Esophagus (tissue), 2 donors: ENCODE data around the gene CFAP97D1. TPM values are rescaled to one million over a fixed set of nuclear protein-coding genes. Genes with fewer than 3 reads are reported as not detected.

ENCODE experiments used
- H3K27ac ChIP-seq, 2 donors: one replicate each; pipeline ENCODE4 v1.5.1; 2013; ENCODE audit warnings: low read depth in 2 of 2, mild to moderate bottlenecking in 2 of 2, inconsistent platforms in 1 of 2, low read length in 1 of 2, moderate library complexity in 1 of 2
- H3K27me3 ChIP-seq, 2 donors: one replicate each; pipeline ENCODE4 v1.6.1; 2013; ENCODE audit warnings: low read length in 2 of 2, control low read depth in 1 of 2, mild to moderate bottlenecking in 1 of 2; ENCODE audit not compliant: insufficient read depth in 2 of 2, control insufficient read depth in 1 of 2
- H3K36me3 ChIP-seq, 2 donors: one replicate each; pipeline ENCODE4 v1.6.1; 2013; ENCODE audit warnings: low read length in 1 of 2; ENCODE audit not compliant: control insufficient read depth in 2 of 2, insufficient read depth in 2 of 2
- H3K4me1 ChIP-seq, 2 donors: one replicate each; pipeline ENCODE4 v1.6.1; 2013; ENCODE audit warnings: low read length in 1 of 2; ENCODE audit not compliant: control insufficient read depth in 2 of 2, insufficient read depth in 2 of 2
- H3K4me3 ChIP-seq, 2 donors: one replicate each; pipeline ENCODE4 v1.5.1; 2013; ENCODE audit warnings: low read length in 2 of 2, mild to moderate bottlenecking in 2 of 2, low read depth in 1 of 2, moderate library complexity in 1 of 2
- H3K9me3 ChIP-seq, 2 donors: one replicate each; pipeline ENCODE4 v1.6.1; 2013; ENCODE audit warnings: mild to moderate bottlenecking in 2 of 2, low read depth in 1 of 2, low read length in 1 of 2, moderate library complexity in 1 of 2; ENCODE audit not compliant: control insufficient read depth in 2 of 2, insufficient read depth in 1 of 2
- WGBS, 2 donors: extraction: QIAGEN DNeasy Blood & Tissue Kit; methylation state at CpG; one replicate each; pipeline ENCODE4 v1.1.7; 2013; 5-methylcytosine and 5-hydroxymethylcytosine counted together
- polyA plus RNA-seq, 2 donors: library from polyadenylated mRNA; stranded (reverse); fragments of 200-250 nt; gene quantifications; one replicate each; pipeline ENCODE4 v1.2.3, GENCODE V29; 2013
- donor health status: healthy with polysubstance abuse.
- donor health status: Bipolar disorder and iron deficiency.

Gene CFAP97D1
- polyA plus RNA-seq, 2 donors = 0.01 TPM; not detected in 1

DNA sequence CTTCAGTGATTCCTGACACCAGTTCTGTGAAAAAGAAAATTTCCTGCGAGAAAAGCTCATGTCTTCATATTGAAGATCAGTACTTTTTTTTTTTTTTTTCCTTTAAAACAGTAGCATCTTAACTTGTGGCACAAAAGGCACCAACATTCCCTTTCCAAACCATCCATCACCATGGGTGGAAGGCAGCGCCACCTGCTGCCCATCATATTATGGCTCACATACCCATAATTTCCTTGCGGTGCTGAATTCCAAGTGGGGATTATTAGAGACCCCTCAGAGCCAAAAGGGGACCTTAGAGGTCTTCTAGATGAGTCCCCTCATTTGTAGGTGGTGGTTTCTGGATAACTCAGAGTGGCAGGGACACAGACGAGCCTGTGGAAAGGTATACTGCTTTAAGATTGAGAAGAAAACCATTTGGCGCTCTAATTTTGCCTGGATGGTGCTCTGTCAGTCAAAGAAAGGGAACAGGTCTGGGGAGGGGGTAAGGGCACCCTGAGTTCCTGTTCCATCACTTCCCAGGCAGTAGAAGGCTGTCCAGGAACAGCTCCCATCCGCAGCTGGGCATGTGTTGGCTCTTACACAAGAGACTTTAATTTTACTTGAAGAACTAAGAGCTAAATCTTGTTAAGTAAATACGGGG, 13.7 kb upstream of the CFAP97D1 start:
- H3K4me3 ChIP-seq = no peak overlapping the region
- peaks cover 0 to 24% of the 10 kb centered on the region in 2 donors for H3K36me3 ChIP-seq
- H3K4me1 ChIP-seq = peaks cover 0 to 7% of the 10 kb centered on the region in 2 donors
- H3K27ac ChIP-seq = no peak overlapping the region
- H3K9me3 ChIP-seq = no peaks in the 10 kb centered on the region
- WGBS, 2 donors = 61 to 62% methylated on average over 7 of the region's 7 CpGs
- no peaks in the 10 kb centered on the region for H3K27me3 ChIP-seq

GRCh38 chr17:43767053-43767712, 13.1 kb upstream of the CFAP97D1 start:
- Histone ChIP-seq H3K27ac (no peak overlapping the region), H3K36me3 (peaks cover 0 to 25% of the 10 kb centered on the region in 2 donors), H3K4me1 (peaks cover 0 to 7% of the 10 kb centered on the region in 2 donors), H3K9me3 (no peaks in the 10 kb centered on the region), H3K4me3 (no peak overlapping the region), H3K27me3 (no peaks in the 10 kb centered on the region)
- WGBS, 2 donors = 82 to 86% methylated on average over 6 of the region's 6 CpGs

DNA sequence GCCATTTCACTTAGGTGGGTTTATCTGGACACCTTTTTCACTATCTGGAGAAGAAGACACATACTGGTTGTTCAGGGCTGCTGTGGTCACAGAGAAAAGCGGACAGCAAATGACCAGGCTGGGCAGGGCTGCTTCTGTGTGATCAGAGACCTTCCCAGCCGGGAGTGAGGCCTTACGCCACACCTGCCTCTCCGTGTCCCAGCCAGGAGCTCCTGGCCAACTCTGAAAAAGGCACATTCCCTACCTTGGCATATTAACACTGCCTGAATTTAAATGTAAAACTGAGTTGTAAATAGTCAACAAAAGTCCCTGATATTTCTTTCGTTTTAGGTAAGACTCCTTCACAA, 12.5 kb upstream of the CFAP97D1 start:
- no peaks in the 10 kb centered on the region for H3K27me3 ChIP-seq
- peaks cover 0 to 25% of the 10 kb centered on the region in 2 donors for H3K36me3 ChIP-seq
- H3K4me1 ChIP-seq = peaks cover 0 to 9% of the 10 kb centered on the region in 2 donors
- H3K27ac ChIP-seq = no peak overlapping the region
- H3K9me3 ChIP-seq = no peaks in the 10 kb centered on the region
- H3K4me3 ChIP-seq = no peak overlapping the region
- 79 to 80% methylated on average over 5 of the region's 5 CpGs for WGBS, 2 donors

DNA sequence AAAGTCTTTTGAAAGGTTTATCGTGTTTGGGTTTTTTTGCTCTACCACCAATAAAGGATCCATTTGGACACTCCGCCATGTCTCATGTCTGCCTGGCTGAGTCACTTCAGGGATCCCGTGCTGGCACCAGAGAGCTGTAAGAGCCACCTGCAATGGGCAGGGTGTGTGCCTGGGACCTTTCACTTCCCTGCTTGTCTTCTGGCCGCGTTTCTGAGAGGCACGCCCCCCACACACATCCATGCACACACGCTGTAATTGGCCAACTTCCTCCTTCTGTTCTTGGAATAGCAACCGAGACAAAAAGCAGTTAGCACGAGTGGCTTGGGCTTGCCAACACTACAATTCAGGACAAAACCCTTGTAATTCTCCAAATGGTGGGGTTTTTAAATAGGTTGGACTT, 11.9 kb upstream of the CFAP97D1 start:
- peaks cover 0 to 9% of the 10 kb centered on the region in 2 donors for H3K4me1 ChIP-seq
- no peak overlapping the region for H3K4me3 ChIP-seq
- 40 to 41% methylated on average over 9 of the region's 9 CpGs for WGBS, 2 donors
- H3K9me3 ChIP-seq = no peaks in the 10 kb centered on the region
- H3K27ac ChIP-seq = no peak overlapping the region
- no peaks in the 10 kb centered on the region for H3K27me3 ChIP-seq
- peaks cover 1 to 26% of the 10 kb centered on the region in 2 donors for H3K36me3 ChIP-seq

DNA sequence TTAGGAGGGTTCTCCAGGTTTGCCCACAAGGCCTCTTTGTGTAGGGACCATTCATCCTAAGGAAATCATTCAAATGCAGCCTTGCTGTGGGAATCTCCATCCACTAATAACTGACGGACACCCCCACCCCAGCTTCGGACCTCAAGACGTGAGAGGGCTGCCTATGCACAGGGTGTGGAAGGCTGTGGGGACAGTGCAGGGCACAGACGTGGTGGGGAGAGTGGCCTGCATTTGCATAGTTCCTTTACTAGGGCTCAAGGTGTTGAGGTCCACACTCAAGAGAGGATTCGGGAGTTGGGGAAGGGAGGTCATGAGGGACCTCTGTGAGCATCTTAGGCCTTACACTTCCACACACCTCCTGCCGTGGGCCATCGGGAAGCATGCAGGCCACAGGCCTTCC, 11.3 kb upstream of the CFAP97D1 start:
- Histone ChIP-seq H3K4me1 (peaks cover 0 to 9% of the 10 kb centered on the region in 2 donors), H3K4me3 (no peak overlapping the region), H3K9me3 (no peaks in the 10 kb centered on the region), H3K27me3 (no peaks in the 10 kb centered on the region), H3K36me3 (peaks cover 3 to 29% of the 10 kb centered on the region in 2 donors), H3K27ac (no peak overlapping the region)
- 89 to 92% methylated on average over 7 of the region's 7 CpGs for WGBS, 2 donors

- H3K36me3 ChIP-seq = peaks cover 7 to 33% of the 10 kb centered on the region in 2 donors
- H3K4me1 ChIP-seq = peaks cover 0 to 9% of the 10 kb centered on the region in 2 donors
- no peak overlapping the region for H3K4me3 ChIP-seq
- H3K27ac ChIP-seq = no peak overlapping the region
- 90 to 91% methylated on average over 16 of the region's 16 CpGs for WGBS, 2 donors
- no peaks in the 10 kb centered on the region for H3K9me3 ChIP-seq
- no peaks in the 10 kb centered on the region for H3K27me3 ChIP-seq
These were observed 10.8 kb upstream of the CFAP97D1 start for GRCh38 chr17:43769426-43769825.

- Histone ChIP-seq H3K4me3 (no peak overlapping the region), H3K27ac (no peak overlapping the region), H3K9me3 (no peaks in the 10 kb centered on the region), H3K4me1 (peaks cover 0 to 9% of the 10 kb centered on the region in 2 donors), H3K27me3 (no peaks in the 10 kb centered on the region), H3K36me3 (peaks cover 7 to 38% of the 10 kb centered on the region in 2 donors)
- WGBS, 2 donors = 93 to 94% methylated on average over 11 of the region's 11 CpGs
These were observed 10.4 kb upstream of the CFAP97D1 start for GRCh38 chr17:43769859-43770258.

DNA sequence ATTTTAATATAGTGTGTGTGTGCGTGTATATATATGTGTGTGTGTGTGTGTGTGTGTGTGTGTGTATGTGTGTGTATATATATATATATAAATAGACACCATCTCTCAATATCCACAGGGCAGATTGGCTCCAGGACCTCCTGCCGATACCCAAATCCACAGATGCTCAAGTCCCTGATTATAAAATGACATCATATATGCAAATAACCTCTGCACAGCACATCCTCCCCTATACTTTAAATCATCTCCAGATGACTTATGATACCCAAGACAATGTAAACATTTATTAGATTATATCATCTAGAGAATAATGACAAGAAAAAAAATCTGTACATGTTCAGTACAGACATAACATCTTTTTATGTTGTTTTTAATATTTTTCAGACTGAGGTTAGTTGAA, 9.3 kb upstream of the CFAP97D1 start:
- no peaks in the 10 kb centered on the region for H3K27me3 ChIP-seq
- H3K9me3 ChIP-seq = no peaks in the 10 kb centered on the region
- H3K27ac ChIP-seq = no peak overlapping the region
- WGBS, 2 donors = 80 to 86% methylated on average over 2 of the region's 2 CpGs
- H3K4me1 ChIP-seq = peaks cover 0 to 9% of the 10 kb centered on the region in 2 donors
- peaks cover 7 to 41% of the 10 kb centered on the region in 2 donors for H3K36me3 ChIP-seq
- H3K4me3 ChIP-seq = no peak overlapping the region

- peaks cover 3 to 9% of the 10 kb centered on the region in 2 donors for H3K4me1 ChIP-seq
- no peaks in the 10 kb centered on the region for H3K9me3 ChIP-seq
- no peak overlapping the region for H3K27ac ChIP-seq
- no peak overlapping the region for H3K4me3 ChIP-seq
- H3K36me3 ChIP-seq = peaks cover 7 to 41% of the 10 kb centered on the region in 2 donors
- WGBS, 2 donors = 90 to 92% methylated on average over 9 of the region's 9 CpGs
- no peaks in the 10 kb centered on the region for H3K27me3 ChIP-seq
These were observed 8.8 kb upstream of the CFAP97D1 start for GRCh38 chr17:43771463-43771862.
